Naive thymus-derived CD4-positive, alpha-beta T cell (primary cell): Measurements from ENCODE around the gene FAM184A. TPM values are rescaled to one million over a fixed set of nuclear protein-coding genes. Genes with fewer than 3 reads are reported as not detected.

Experiments
- ATAC-seq: fragments of 150-1000 bp; cut with Tn5 transposase; 2 replicates; pipeline ENCODE4 v1.10.0; 2021; ENCODE audit warnings: mild to moderate bottlenecking, moderate library complexity
- CTCF ChIA-PET: fragments of 350-600 bp; sonication (Branson Sonifier 250); formaldehyde crosslinking; loops from one replicate; lab custom pipeline; 2021; ENCODE audit warnings: antibody characterized with exemption; lab: Charles Lee
- POLR2A ChIA-PET: fragments of 350-600 bp; sonication (Branson Sonifier 250); formaldehyde crosslinking; loops from one replicate; lab custom pipeline; 2021; ENCODE audit warnings: antibody characterized with exemption, inconsistent platforms; lab: Charles Lee
- DNase-seq, 9 donors: peaks; one replicate each; pipeline versions ENCODE4 v3.0.0 to v3.0.0-alpha.2; 2020 to 2022; ENCODE audit warnings: mixed read lengths in 1 of 9
- H3K27ac ChIP-seq: one replicate; pipeline ENCODE4 v1.7.0; 2013; ENCODE audit warnings: mild to moderate bottlenecking, low read depth, low read length, moderate library complexity
- H3K27me3 ChIP-seq, 2 donors: one replicate each; pipeline ENCODE4 v1.7.0; 2013; ENCODE audit warnings: low read length in 2 of 2, mild to moderate bottlenecking in 2 of 2, moderate library complexity in 2 of 2; ENCODE audit not compliant: control insufficient read depth in 2 of 2, insufficient read depth in 2 of 2
- H3K36me3 ChIP-seq, 3 experiments: 1 replicate in 2 of 3; 2 replicates in 1 of 3; pipeline ENCODE4 v1.7.0; 2013; ENCODE audit warnings: low read length in 3 of 3, mild to moderate bottlenecking in 3 of 3, moderate library complexity in 1 of 3; ENCODE audit not compliant: insufficient read depth in 3 of 3, control insufficient read depth in 2 of 3
- H3K4me1 ChIP-seq, 2 donors: one replicate each; pipeline ENCODE4 v1.7.0; 2013; ENCODE audit warnings: low read length in 2 of 2, mild to moderate bottlenecking in 2 of 2, moderate library complexity in 1 of 2; ENCODE audit not compliant: control insufficient read depth in 2 of 2, insufficient read depth in 2 of 2
- H3K4me3 ChIP-seq: 2 replicates; pipeline ENCODE4 v1.7.0; 2013; ENCODE audit warnings: mild to moderate bottlenecking, low read length
- H3K9me3 ChIP-seq, 3 experiments: 1 replicate in 2 of 3; 2 replicates in 1 of 3; pipeline ENCODE4 v1.7.0; 2013; ENCODE audit warnings: low read length in 3 of 3; ENCODE audit not compliant: control insufficient read depth in 2 of 3
- H3K27ac Mint-ChIP-seq, 9 donors: one replicate each; pipeline ENCODE4 v1.8.0; 2020 to 2022; ENCODE audit warnings: mixed read lengths in 9 of 9, mild to moderate bottlenecking in 8 of 9, moderate library complexity in 5 of 9, inconsistent platforms in 2 of 9
- H3K27me3 Mint-ChIP-seq, 5 donors: one replicate each; pipeline ENCODE4 v1.8.0; 2021 to 2022; ENCODE audit warnings: mixed read lengths in 5 of 5, mild to moderate bottlenecking in 1 of 5
- H3K36me3 Mint-ChIP-seq, 5 donors: one replicate each; pipeline ENCODE4 v1.8.0; 2020 to 2022; ENCODE audit warnings: mixed read lengths in 5 of 5, mild to moderate bottlenecking in 3 of 5, inconsistent platforms in 1 of 5
- H3K4me1 Mint-ChIP-seq, 7 donors: one replicate each; pipeline ENCODE4 v1.8.0; 2020 to 2022; ENCODE audit warnings: mixed read lengths in 7 of 7, mild to moderate bottlenecking in 3 of 7, inconsistent platforms in 1 of 7
- H3K4me3 Mint-ChIP-seq, 10 donors: one replicate each; pipeline ENCODE4 v1.8.0; 2020 to 2022; ENCODE audit warnings: mild to moderate bottlenecking in 10 of 10, mixed read lengths in 10 of 10, moderate library complexity in 6 of 10, inconsistent platforms in 2 of 10
- H3K9me3 Mint-ChIP-seq, 11 donors: one replicate each; pipeline ENCODE4 v1.8.0; 2020 to 2022; ENCODE audit warnings: mixed read lengths in 11 of 11, mild to moderate bottlenecking in 4 of 11, inconsistent platforms in 1 of 11, moderate library complexity in 1 of 11
- intact Hi-C, 2 donors: fragments of 100-400 bp; cut with micrococcal nuclease; formaldehyde crosslinking; loops; one replicate each; pipeline ENCODE4 v1.15.1; 2023
- polyA plus RNA-seq, 2 donors: library from polyadenylated mRNA; unstranded; fragments of 300-500 nt; fragmentation: Illumina TruSeq; gene quantifications; one replicate each; pipeline ENCODE4 v1.2.3, GENCODE V29; 2021
- total RNA-seq, 6 experiments: library from RNA in 5 of 6; stranded (reverse) in 5 of 6; gene quantifications; 1 replicate in 5 of 6; 2 replicates in 1 of 6; pipeline ENCODE4 v1.2.3 and lab custom pipeline; 2021 to 2026

The FAM184A gene
- total and polyA plus RNA-seq, 7 experiments from 2014 or later, result 0.99 to 9.8 (median 6.0) TPM

GRCh38 chr6:118981884-118982574, 96.4 kb downstream of the FAM184A start:
- ChIA-PET CTCF (no interaction called here), POLR2A (interaction anchor here (0.7 kb wide), 1 partner anchor 69 kb away, joined by 3 read pairs; no protein-coding TSS in a partner anchor)
- Mint-ChIP-seq H3K27me3 (no peaks in the 10 kb centered on the region), H3K36me3 (peaks cover 2 to 23% (median 11%) of the 10 kb centered on the region in 5 donors), H3K4me3 (no peak overlapping the region), H3K4me1 (peaks cover 0 to 11% (median 0%) of the 10 kb centered on the region in 7 donors), H3K27ac (no peak overlapping the region), H3K9me3 (no peaks in the 10 kb centered on the region)
- ATAC-seq (no peak), DNase-seq (no peak)
- H3K27ac ChIP-seq, result no peak overlapping the region
- no peaks in the 10 kb centered on the region for H3K4me1 ChIP-seq
- no peaks in the 10 kb centered on the region for H3K36me3 ChIP-seq
- no peak overlapping the region for H3K4me3 ChIP-seq
- no peaks in the 10 kb centered on the region for H3K9me3 ChIP-seq
- no peaks in the 10 kb centered on the region for H3K27me3 ChIP-seq
- intact Hi-C loops, result loop anchor here in 1 of 2 donors (2.0 kb wide), 1 partner anchor 13 kb away; no protein-coding TSS in a partner anchor

DNA sequence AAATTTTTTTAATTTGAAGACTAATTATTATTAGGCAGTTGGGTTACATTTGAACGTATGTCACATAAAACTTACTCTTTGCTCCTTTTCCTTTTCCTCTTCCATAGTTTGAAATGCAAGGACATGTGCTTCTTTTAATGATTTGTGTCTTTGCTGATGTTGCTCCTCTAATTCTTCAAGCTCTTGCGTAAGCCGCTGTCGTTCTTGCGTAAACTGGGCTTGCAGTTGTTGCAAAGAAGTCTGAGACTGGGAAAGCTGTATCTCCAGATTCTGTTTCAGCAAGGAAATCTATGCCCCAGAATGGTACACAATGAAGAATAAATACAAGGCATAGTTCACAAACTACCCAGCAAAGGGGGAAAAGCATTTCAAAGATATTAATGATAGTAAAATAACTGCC, 98.4 kb downstream of the FAM184A start:
- H3K36me3 ChIP-seq, result no peaks in the 10 kb centered on the region
- ChIA-PET CTCF (no interaction called here), POLR2A (no interaction called here)
- H3K4me1 Mint-ChIP-seq, result peaks cover 0 to 8% (median 0%) of the 10 kb centered on the region in 7 donors
- no peak overlapping the region for H3K4me3 ChIP-seq
- no peaks in the 10 kb centered on the region for H3K9me3 ChIP-seq
- H3K9me3 Mint-ChIP-seq, result no peaks in the 10 kb centered on the region
- H3K27ac ChIP-seq, result no peak overlapping the region
- no peaks in the 10 kb centered on the region for H3K4me1 ChIP-seq
- H3K4me3 Mint-ChIP-seq, result no peak overlapping the region
- ATAC-seq (no peak), DNase-seq (no peak)
- H3K27me3 ChIP-seq, result no peaks in the 10 kb centered on the region
- H3K27me3 Mint-ChIP-seq, result no peaks in the 10 kb centered on the region
- intact Hi-C loops, result loop anchor here in 1 of 2 donors (2.0 kb wide), 1 partner anchor 15 kb away; no protein-coding TSS in a partner anchor
- peak overlapping the region in 1 of 9 donors; percentile 2 for H3K27ac Mint-ChIP-seq
- peaks cover 2 to 30% (median 14%) of the 10 kb centered on the region in 5 donors for H3K36me3 Mint-ChIP-seq

- CTCF ChIA-PET, result interaction anchor here (5.3 kb wide), 1 partner anchor 136 kb away, joined by 26 read pairs; no protein-coding TSS in a partner anchor
- no peaks in the 10 kb centered on the region for H3K36me3 ChIP-seq
- no peak overlapping the region for H3K4me3 Mint-ChIP-seq
- peaks cover 0 to 32% (median 14%) of the 10 kb centered on the region in 5 donors for H3K36me3 Mint-ChIP-seq
- H3K4me1 ChIP-seq, result no peaks in the 10 kb centered on the region
- H3K27ac ChIP-seq, result no peak overlapping the region
- no peaks in the 10 kb centered on the region for H3K9me3 ChIP-seq
- intact Hi-C loops, result no loop called here
- H3K27me3 Mint-ChIP-seq, result no peaks in the 10 kb centered on the region
- no peaks in the 10 kb centered on the region for H3K27me3 ChIP-seq
- ATAC-seq (no peak), DNase-seq (no peak)
- H3K4me3 ChIP-seq, result no peak overlapping the region
- peaks cover 0 to 2% (median 0%) of the 10 kb centered on the region in 7 donors for H3K4me1 Mint-ChIP-seq
- no peaks in the 10 kb centered on the region for H3K9me3 Mint-ChIP-seq
- POLR2A ChIA-PET, result no interaction called here
- no peak overlapping the region for H3K27ac Mint-ChIP-seq
Observed at GRCh38 chr6:118974790-118975189, 103.7 kb downstream of the FAM184A start.

DNA sequence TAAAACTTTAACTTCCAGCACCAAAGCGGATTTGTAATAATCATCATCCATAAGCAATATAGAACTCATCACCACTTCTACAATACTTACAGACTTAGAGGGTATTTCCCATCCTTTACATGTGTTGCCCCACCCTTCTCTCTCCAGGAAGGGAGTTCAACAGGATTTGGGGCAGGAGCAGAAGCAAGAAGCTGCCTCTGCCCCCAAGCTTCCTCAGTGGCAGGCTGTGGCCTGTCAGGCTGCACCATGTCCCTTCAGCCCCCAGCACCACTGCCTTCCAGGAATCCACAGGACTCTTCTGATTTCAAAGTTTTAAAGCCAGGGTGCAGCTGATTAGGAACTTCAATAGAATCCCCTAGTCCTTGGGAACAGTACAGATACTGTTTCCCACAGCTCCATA, 106.8 kb downstream of the FAM184A start:
- no peak overlapping the region for H3K27ac ChIP-seq
- no peak for ATAC-seq
- ChIA-PET CTCF (interaction anchor here (1.0 to 5.3 kb wide), 3 partner anchors 8 to 146 kb away, joined by 3 to 26 read pairs (median 4); no protein-coding TSS in a partner anchor), POLR2A (no interaction called here)
- no peak overlapping the region for H3K4me3 Mint-ChIP-seq
- no peaks in the 10 kb centered on the region for H3K27me3 ChIP-seq
- H3K4me1 ChIP-seq, result no peaks in the 10 kb centered on the region
- H3K9me3 ChIP-seq, result no peaks in the 10 kb centered on the region
- no peak overlapping the region for H3K4me3 ChIP-seq
- H3K27ac Mint-ChIP-seq, result no peak overlapping the region
- intact Hi-C loops, result no loop called here
- no peaks in the 10 kb centered on the region for H3K27me3 Mint-ChIP-seq
- H3K36me3 ChIP-seq, result no peaks in the 10 kb centered on the region
- no peaks in the 10 kb centered on the region for H3K9me3 Mint-ChIP-seq
- peaks cover 0 to 4% (median 0%) of the 10 kb centered on the region in 7 donors for H3K4me1 Mint-ChIP-seq
- DNase-seq, result no peak
- peaks cover 0 to 14% (median 5%) of the 10 kb centered on the region in 5 donors for H3K36me3 Mint-ChIP-seq

DNA sequence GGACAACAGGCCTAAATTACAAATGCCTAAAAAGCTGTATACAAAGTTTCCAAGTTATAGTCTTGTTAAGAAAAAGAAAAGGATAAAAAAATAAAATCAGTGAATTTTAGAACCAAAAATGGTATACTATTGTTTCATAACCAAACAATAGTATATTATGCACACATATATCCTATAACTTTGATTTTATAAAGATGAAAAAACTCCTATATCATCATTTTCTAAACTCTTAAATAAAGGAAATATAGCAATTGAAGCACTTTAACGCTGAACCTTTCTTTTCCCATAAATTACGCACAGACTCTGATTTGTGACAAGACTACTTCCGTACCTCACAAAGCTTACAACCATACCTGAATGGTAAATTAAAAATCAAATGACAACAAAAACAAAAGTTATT, 107.6 kb downstream of the FAM184A start:
- Histone ChIP-seq H3K27ac (no peak overlapping the region), H3K4me3 (no peak overlapping the region), H3K4me1 (no peaks in the 10 kb centered on the region), H3K27me3 (no peaks in the 10 kb centered on the region), H3K9me3 (no peaks in the 10 kb centered on the region), H3K36me3 (no peaks in the 10 kb centered on the region)
- peaks cover 0 to 4% (median 0%) of the 10 kb centered on the region in 7 donors for H3K4me1 Mint-ChIP-seq
- ChIA-PET POLR2A (no interaction called here), CTCF (interaction anchor here (1.1 to 5.3 kb wide), 3 partner anchors 140 to 406 kb away, joined by 3 to 26 read pairs (median 3); no protein-coding TSS in a partner anchor)
- ATAC-seq (no peak), DNase-seq (no peak)
- H3K36me3 Mint-ChIP-seq, result peaks cover 0 to 13% (median 4%) of the 10 kb centered on the region in 5 donors
- no peak overlapping the region for H3K27ac Mint-ChIP-seq
- no peak overlapping the region for H3K4me3 Mint-ChIP-seq
- no peaks in the 10 kb centered on the region for H3K27me3 Mint-ChIP-seq
- no peaks in the 10 kb centered on the region for H3K9me3 Mint-ChIP-seq
- intact Hi-C loops, result no loop called here

DNA sequence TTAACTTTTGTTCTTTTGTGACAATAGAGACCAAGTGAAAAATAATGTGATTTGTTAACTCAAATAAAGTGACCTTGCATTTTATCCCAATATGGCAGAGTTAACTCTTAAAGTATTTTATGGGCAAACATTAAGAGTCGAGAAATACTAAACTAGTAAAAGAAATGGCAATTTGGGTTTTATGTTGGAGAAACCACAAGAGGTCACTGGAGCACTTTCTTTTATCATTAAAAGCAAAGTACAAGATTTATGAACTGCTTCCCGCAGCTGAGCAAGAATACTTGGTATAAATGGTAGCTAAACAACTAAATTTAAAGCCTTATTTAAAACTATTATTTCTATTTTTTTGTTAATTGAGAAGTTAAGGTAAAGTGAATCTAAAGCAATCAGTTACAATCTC, 110.0 kb downstream of the FAM184A start:
- no peaks in the 10 kb centered on the region for H3K9me3 ChIP-seq
- no peaks in the 10 kb centered on the region for H3K36me3 ChIP-seq
- no peaks in the 10 kb centered on the region for H3K27me3 ChIP-seq
- no peak overlapping the region for H3K4me3 ChIP-seq
- Mint-ChIP-seq H3K27me3 (no peaks in the 10 kb centered on the region), H3K27ac (no peak overlapping the region), H3K4me1 (peaks cover 0 to 4% (median 0%) of the 10 kb centered on the region in 7 donors), H3K9me3 (no peaks in the 10 kb centered on the region), H3K36me3 (peaks cover 0 to 7% (median 0%) of the 10 kb centered on the region in 5 donors), H3K4me3 (no peak overlapping the region)
- H3K27ac ChIP-seq, result no peak overlapping the region
- CTCF ChIA-PET, result interaction anchor here (0.7 to 7.8 kb wide), 6 partner anchors 9 to 147 kb away, joined by 3 to 172 read pairs (median 4); no protein-coding TSS in a partner anchor
- intact Hi-C loops, result loop anchor here (1.0 to 10.0 kb wide), 3 partner anchors 109 to 376 kb away; partner anchors contain the start of gene MAN1A1 (in 1 of the 2)
- peak in 6 of 9 donors; percentile 8 to 35 (median 24) for DNase-seq
- no peak for ATAC-seq
- POLR2A ChIA-PET, result interaction anchor here (0.6 to 1.9 kb wide), 2 partner anchors 142 to 144 kb away, joined by 3 to 10 read pairs; no protein-coding TSS in a partner anchor
- no peaks in the 10 kb centered on the region for H3K4me1 ChIP-seq
